T-cell (primary cell): ENCODE measurements around the gene METTL3. TPM values are rescaled to one million over a fixed set of nuclear protein-coding genes. Genes with fewer than 3 reads are reported as not detected.

Experiments
- ATAC-seq, 4 experiments: fragments of 200-7000 bp in 3 of 4; fragments of 150-1000 bp in 1 of 4; cut with Tn5 transposase; replicated peaks in 1 of 4; 1 replicate in 3 of 4; 2 replicates in 1 of 4; pipeline ENCODE4 v1.10.0; 2021; ENCODE audit warnings: moderate library complexity in 3 of 4, mild to moderate bottlenecking in 2 of 4, moderate number of reproducible peaks in 1 of 4
- CTCF ChIA-PET, 2 donors: fragments of 300-600 bp; sonication (Branson Sonifier 250); formaldehyde crosslinking; loops; one replicate each; lab custom pipeline; 2022; ENCODE audit warnings: antibody characterized with exemption in 2 of 2; lab: Charles Lee
- POLR2A ChIA-PET, 2 donors: fragments of 300-600 bp; sonication (Branson Sonifier 250); formaldehyde crosslinking; loops; one replicate each; lab custom pipeline; 2022; ENCODE audit warnings: antibody characterized with exemption in 2 of 2; lab: Charles Lee
- DNase-seq, 35 experiments: peaks; one replicate each; pipeline versions ENCODE4 v3.0.0 to v3.0.0-alpha.2; 2013 to 2023
- H3K27ac ChIP-seq: one replicate; pipeline ENCODE4 v1.5.1; 2013; ENCODE audit warnings: low read length
- H3K27me3 ChIP-seq, 2 experiments: replicated peaks in 1 of 2; 1 replicate in 1 of 2; 2 replicates in 1 of 2; pipeline versions ENCODE4 v1.6.1 to v1.7.0; 2013; ENCODE audit warnings: low read length in 1 of 2, mixed read lengths in 1 of 2; ENCODE audit not compliant: control insufficient read depth in 2 of 2, insufficient read depth in 2 of 2; ENCODE audit errors: extremely low read depth in 1 of 2
- H3K36me3 ChIP-seq, 2 donors: 1 replicate in 1 of 2; 2 replicates in 1 of 2; pipeline versions ENCODE4 v1.6.1 to v1.7.0; 2013; ENCODE audit warnings: low read length in 1 of 2; ENCODE audit not compliant: control insufficient read depth in 2 of 2, insufficient read depth in 1 of 2; ENCODE audit errors: extremely low read depth in 1 of 2
- H3K4me1 ChIP-seq, 2 experiments: 1 replicate in 1 of 2; 2 replicates in 1 of 2; pipeline versions ENCODE4 v1.6.1 to v1.7.0; 2013; ENCODE audit warnings: low read length in 2 of 2, mixed read lengths in 1 of 2; ENCODE audit not compliant: insufficient read depth in 2 of 2, control insufficient read depth in 1 of 2; ENCODE audit errors: extremely low read depth in 1 of 2
- H3K4me3 ChIP-seq, 2 donors: 1 replicate in 1 of 2; 2 replicates in 1 of 2; pipeline versions ENCODE4 v1.5.1 to v1.7.0; 2013; ENCODE audit warnings: mild to moderate bottlenecking in 2 of 2, low read length in 1 of 2, moderate library complexity in 1 of 2; ENCODE audit not compliant: control insufficient read depth in 1 of 2; ENCODE audit errors: extremely low read depth in 1 of 2
- H3K9me3 ChIP-seq: 2 replicates; pipeline ENCODE4 v1.7.0; 2013
- H3K27ac Mint-ChIP-seq, 2 donors: one replicate each; pipeline ENCODE4 v1.8.0; 2020 to 2021; ENCODE audit warnings: mild to moderate bottlenecking in 2 of 2, mixed read lengths in 2 of 2
- H3K27me3 Mint-ChIP-seq, 2 donors: one replicate each; pipeline ENCODE4 v1.8.0; 2021 to 2022; ENCODE audit warnings: mixed read lengths in 2 of 2
- H3K36me3 Mint-ChIP-seq: one replicate; pipeline ENCODE4 v1.8.0; 2021; ENCODE audit warnings: mixed read lengths
- H3K4me1 Mint-ChIP-seq, 3 donors: one replicate each; pipeline ENCODE4 v1.8.0; 2020 to 2022; ENCODE audit warnings: mixed read lengths in 3 of 3, mild to moderate bottlenecking in 1 of 3
- H3K4me3 Mint-ChIP-seq, 3 donors: one replicate each; pipeline ENCODE4 v1.8.0; 2020 to 2022; ENCODE audit warnings: mild to moderate bottlenecking in 3 of 3, mixed read lengths in 3 of 3, moderate library complexity in 3 of 3
- H3K9me3 Mint-ChIP-seq, 3 donors: one replicate each; pipeline ENCODE4 v1.8.0; 2020 to 2022; ENCODE audit warnings: mixed read lengths in 3 of 3
- WGBS: methylation state at CpG from one replicate; pipeline ENCODE4 v1.1.5; 2013; ENCODE audit warnings: missing lambda C conversion rate; ENCODE audit not compliant: insufficient coverage; 5-methylcytosine and 5-hydroxymethylcytosine counted together
- total RNA-seq, 35 experiments: library from RNA in 6 of 35; stranded (reverse) in 6 of 35; fragments of 120-200 nt in 1 of 35; gene quantifications; one replicate each; pipeline versions ENCODE4 v1.2.1 to v1.2.4 and lab custom pipeline; 2013 to 2026

The METTL3 gene
- total RNA-seq, result 10 to 100 TPM; 48.0 to 94.6 (median 91.6) TPM
- 69.6 TPM for total RNA-seq (2013)
- total RNA-seq (lab: John Stamatoyannopoulos, UW), result 24.4 to 147 (median 67.3) reads per million in 29 experiments

DNA sequence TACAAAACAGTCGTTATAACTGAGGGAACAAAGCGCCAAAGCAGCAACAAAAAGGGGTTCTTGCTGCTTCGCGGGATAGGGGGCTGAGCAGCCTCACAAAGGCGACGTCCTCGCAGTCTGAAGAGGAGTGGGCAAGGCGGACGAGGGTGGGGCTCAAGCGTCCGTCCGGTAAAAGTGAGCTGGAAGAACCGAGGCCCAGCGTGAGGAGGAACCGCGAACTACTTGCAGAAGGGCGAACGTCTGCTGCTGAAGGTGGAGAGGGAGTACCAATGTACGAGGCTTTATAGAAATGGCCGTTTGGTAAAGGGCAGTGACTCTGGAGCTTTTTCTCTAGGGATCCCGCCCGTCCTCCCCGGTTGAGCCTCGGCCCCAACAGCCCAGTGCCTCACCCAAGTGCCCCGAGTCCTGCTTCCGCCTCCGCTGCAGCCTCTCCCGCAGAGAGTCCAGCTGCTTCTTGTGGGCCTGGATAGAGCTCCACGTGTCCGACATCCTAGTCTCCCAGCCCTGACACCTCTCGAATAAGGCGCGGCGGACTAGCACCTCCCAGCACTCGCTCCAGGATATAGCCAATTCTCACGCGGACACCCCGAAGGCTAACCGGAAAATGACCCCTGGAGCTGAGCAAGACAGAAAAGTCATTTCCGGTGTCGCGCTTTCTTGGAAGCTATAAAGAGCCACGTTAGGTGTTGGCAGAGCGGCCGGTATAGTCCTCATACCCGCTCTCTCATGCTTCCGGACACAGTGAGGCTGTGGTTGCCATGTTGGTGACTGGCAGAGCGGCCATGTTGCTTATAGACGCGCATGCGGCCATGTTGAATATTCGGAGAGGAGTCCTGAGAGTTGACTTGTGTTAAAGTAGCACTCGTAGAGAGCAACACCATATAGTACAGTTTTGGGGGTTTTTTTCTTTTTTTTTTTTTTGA is at the start of gene METTL3:
METTL3 (minus strand) TSS at position 606 of the 923 bp plus-strand sequence; CDS start at position 489, 117 bp downstream.
- peaks cover 40 to 45% (median 41%) of the 10 kb centered on the region in 3 donors for H3K4me1 Mint-ChIP-seq
- Histone ChIP-seq H3K36me3 (peaks cover 0 to 10% of the 10 kb centered on the region in 2 donors), H3K4me1 (peaks cover 14 to 25% of the 10 kb centered on the region in 2 experiments), H3K27me3 (peaks cover 0 to 2% of the 10 kb centered on the region in 2 experiments), H3K9me3 (no peaks in the 10 kb centered on the region), H3K4me3 (peak within 1 kb of the TSS; percentile 78 to 89), H3K27ac (peak within 1 kb of the TSS; percentile 85)
- no peaks in the 10 kb centered on the region for H3K9me3 Mint-ChIP-seq
- H3K27ac Mint-ChIP-seq, result peak within 1 kb of the TSS; percentile 96 to 98
- H3K36me3 Mint-ChIP-seq, result peaks cover 8% of the 10 kb centered on the region
- no peaks in the 10 kb centered on the region for H3K27me3 Mint-ChIP-seq
- H3K4me3 Mint-ChIP-seq, result peak within 1 kb of the TSS; percentile 98 to 99 (median 99)
- POLR2A ChIA-PET, result interaction anchor here (0.5 to 1.5 kb wide), 7 partner anchors 12 to 74 kb away, joined by 3 to 10 read pairs (median 5); partner anchors contain the start of genes CHD8 (in 1 of the 2) and SALL2 (in 1 of the 2)
- WGBS, result under 1% methylated on average over 47 of the region's 53 CpGs
- CTCF ChIA-PET, result interaction anchor here (0.6 to 1.7 kb wide), 15 partner anchors 10 to 81 kb away, joined by 3 to 23 read pairs (median 7); partner anchors contain the start of genes RAB2B (in 2 of the 2), TOX4 (in 2 of the 2), CHD8 (in 1 of the 2) and SALL2 (in 1 of the 2)
- ATAC-seq (peak; percentile 99 to 100 (median 100)), DNase-seq (peak; percentile 84 to 98 (median 95))

DNA sequence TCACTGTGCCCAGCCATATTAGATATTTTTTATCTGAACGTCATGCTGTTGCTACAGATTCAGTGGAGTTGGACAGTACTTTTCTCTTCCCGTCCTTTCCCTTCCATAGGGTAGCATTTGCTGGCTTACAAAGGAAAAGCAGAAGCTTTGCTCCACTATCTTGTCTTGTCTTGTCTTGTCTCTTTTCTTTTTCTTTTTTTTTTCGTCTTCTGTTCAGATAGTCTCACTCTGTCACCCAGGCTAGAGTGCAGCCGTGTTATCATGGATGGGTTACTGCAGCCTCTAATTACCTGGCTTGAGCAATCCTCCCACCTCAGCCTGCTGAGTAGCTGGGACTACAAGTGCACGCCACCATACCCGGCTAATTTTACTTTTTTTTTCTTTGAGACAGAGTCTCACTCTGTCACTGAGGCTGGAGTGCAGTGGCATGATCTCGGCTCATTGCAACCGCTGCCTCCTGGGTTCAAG is 47.6 kb upstream of the METTL3 start:
- POLR2A ChIA-PET, result interaction anchor here in 1 of 2 donors (0.6 to 1.2 kb wide), 2 partner anchors 52 to 81 kb away, joined by 3 to 4 read pairs; no protein-coding TSS in a partner anchor
- Histone ChIP-seq H3K27me3 (no peaks in the 10 kb centered on the region), H3K27ac (no peak overlapping the region), H3K36me3 (no peaks in the 10 kb centered on the region), H3K4me3 (no peak overlapping the region), H3K4me1 (peaks cover 0 to 4% of the 10 kb centered on the region in 2 experiments), H3K9me3 (no peaks in the 10 kb centered on the region)
- no peaks in the 10 kb centered on the region for H3K27me3 Mint-ChIP-seq
- H3K4me3 Mint-ChIP-seq, result no peak overlapping the region
- DNase-seq (no peak), ATAC-seq (no peak)
- H3K36me3 Mint-ChIP-seq, result no peaks in the 10 kb centered on the region
- CTCF ChIA-PET, result interaction anchor here (0.6 to 1.8 kb wide), 3 partner anchors 60 to 102 kb away, joined by 4 to 14 read pairs (median 6); no protein-coding TSS in a partner anchor
- H3K9me3 Mint-ChIP-seq, result no peaks in the 10 kb centered on the region
- WGBS, result 94% methylated on average over 4 of the region's 8 CpGs
- H3K4me1 Mint-ChIP-seq, result peaks cover 6 to 7% (median 6%) of the 10 kb centered on the region in 3 donors
- no peak overlapping the region for H3K27ac Mint-ChIP-seq

DNA sequence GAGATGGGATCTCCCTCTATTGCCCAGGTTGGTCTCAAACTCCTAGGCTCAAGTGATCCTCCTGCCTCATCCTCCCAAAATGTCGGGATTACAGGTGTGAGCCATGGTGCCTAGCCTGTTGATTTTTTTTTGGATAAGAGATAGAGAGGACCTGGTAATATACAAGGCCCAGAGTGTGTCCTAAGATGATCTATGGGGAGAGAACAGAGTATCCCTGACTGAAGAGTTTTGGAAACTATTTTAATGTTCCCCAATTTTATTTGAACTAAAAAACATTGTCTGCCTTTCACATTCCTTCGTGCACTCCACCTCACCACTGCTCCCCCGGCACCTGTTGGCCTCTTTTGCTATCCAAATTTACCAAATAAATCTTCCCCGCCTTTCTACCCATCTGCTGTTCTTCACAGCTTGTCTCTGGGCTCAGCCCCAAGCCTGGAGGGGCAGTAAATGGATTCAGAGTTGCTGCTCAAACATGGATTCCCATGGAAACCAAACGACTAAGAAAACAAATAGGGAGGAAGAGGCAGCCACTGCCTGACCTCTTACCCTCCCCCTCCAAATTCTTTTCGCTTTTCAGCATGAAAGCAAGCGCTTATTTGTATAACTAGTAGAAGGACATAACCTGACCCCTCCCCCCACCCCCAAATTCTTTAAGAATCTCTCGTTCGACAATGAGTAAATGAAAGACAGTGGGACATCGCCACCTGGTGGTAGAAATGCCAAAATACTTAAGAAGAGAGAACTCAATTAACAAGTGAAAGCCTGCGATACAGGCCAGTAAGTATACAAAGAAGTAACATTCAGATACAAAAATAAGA is 46.2 kb upstream of the METTL3 start:
- Histone ChIP-seq H3K4me3 (peak overlapping the region in 1 of 2 donors; percentile 23), H3K27ac (no peak overlapping the region), H3K36me3 (no peaks in the 10 kb centered on the region), H3K4me1 (peaks cover 0 to 4% of the 10 kb centered on the region in 2 experiments), H3K9me3 (no peaks in the 10 kb centered on the region), H3K27me3 (no peaks in the 10 kb centered on the region)
- H3K27me3 Mint-ChIP-seq, result no peaks in the 10 kb centered on the region
- H3K36me3 Mint-ChIP-seq, result no peaks in the 10 kb centered on the region
- POLR2A ChIA-PET, result no interaction called here
- ATAC-seq (peak; percentile 64 to 74 (median 68)), DNase-seq (peak; percentile 37 to 92 (median 66))
- WGBS, result 92% methylated on average over 2 of the region's 11 CpGs
- H3K4me1 Mint-ChIP-seq, result peaks cover 6 to 7% (median 6%) of the 10 kb centered on the region in 3 donors
- no peaks in the 10 kb centered on the region for H3K9me3 Mint-ChIP-seq
- H3K4me3 Mint-ChIP-seq, result peak overlapping the region; percentile 10 to 58 (median 26)
- CTCF ChIA-PET, result interaction anchor here (0.6 to 2.2 kb wide), 7 partner anchors 44 to 334 kb away, joined by 3 to 50 read pairs (median 7); partner anchors contain the start of gene CHD8 (in 1 of the 2)
- H3K27ac Mint-ChIP-seq, result peak overlapping the region; percentile 4 to 44

GRCh38 chr14:21556378-21557083 is 45.4 kb upstream of the METTL3 start:
- DNase-seq (no peak), ATAC-seq (no peak)
- Mint-ChIP-seq H3K27me3 (no peaks in the 10 kb centered on the region), H3K4me1 (peaks cover 6 to 7% (median 6%) of the 10 kb centered on the region in 3 donors), H3K36me3 (no peaks in the 10 kb centered on the region), H3K4me3 (no peak overlapping the region), H3K27ac (no peak overlapping the region), H3K9me3 (no peaks in the 10 kb centered on the region)
- Histone ChIP-seq H3K27me3 (peaks cover 0 to 6% of the 10 kb centered on the region in 2 experiments), H3K4me1 (peaks cover 0 to 4% of the 10 kb centered on the region in 2 experiments), H3K27ac (no peak overlapping the region), H3K4me3 (no peak overlapping the region), H3K36me3 (no peaks in the 10 kb centered on the region), H3K9me3 (no peaks in the 10 kb centered on the region)
- 88% methylated on average over 2 of the region's 5 CpGs for WGBS
- ChIA-PET POLR2A (interaction anchor here (0.6 to 0.7 kb wide), 4 partner anchors 53 to 289 kb away, joined by 3 to 9 read pairs (median 4); no protein-coding TSS in a partner anchor), CTCF (interaction anchor here (0.6 to 2.2 kb wide), 10 partner anchors 26 to 333 kb away, joined by 3 to 50 read pairs (median 8); partner anchors contain the start of genes CHD8 (in 1 of the 2) and METTL3 (in 1 of the 2))

DNA sequence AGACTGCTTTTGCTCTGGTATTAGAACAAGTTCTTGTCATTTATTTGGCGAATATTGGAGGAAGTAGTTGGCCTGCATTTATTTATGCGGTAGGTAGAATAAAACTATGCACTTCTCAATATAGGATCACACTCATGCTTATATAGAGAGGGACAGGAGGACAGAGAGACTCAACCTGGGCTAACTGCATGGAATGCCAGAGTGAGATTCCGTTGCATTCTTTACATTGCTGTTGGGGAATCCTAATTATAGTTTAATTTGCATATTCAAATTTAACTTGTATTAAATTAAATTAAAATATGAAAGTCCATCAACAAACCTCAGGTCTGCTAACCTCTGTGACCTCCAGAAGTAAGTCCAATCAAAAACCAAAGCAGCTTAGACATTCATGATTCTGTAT is 42.1 kb upstream of the METTL3 start:
- Histone ChIP-seq H3K4me3 (no peak overlapping the region), H3K27ac (no peak overlapping the region), H3K9me3 (no peaks in the 10 kb centered on the region), H3K4me1 (peaks cover 0 to 4% of the 10 kb centered on the region in 2 experiments), H3K36me3 (no peaks in the 10 kb centered on the region), H3K27me3 (peaks cover 0 to 8% of the 10 kb centered on the region in 2 experiments)
- peaks cover 6 to 7% (median 6%) of the 10 kb centered on the region in 3 donors for H3K4me1 Mint-ChIP-seq
- no peaks in the 10 kb centered on the region for H3K9me3 Mint-ChIP-seq
- ATAC-seq (no peak), DNase-seq (no peak)
- H3K4me3 Mint-ChIP-seq, result no peak overlapping the region
- CTCF ChIA-PET, result interaction anchor here in 1 of 2 donors (0.6 to 1.7 kb wide), 2 partner anchors 55 to 537 kb away, joined by 3 to 18 read pairs; no protein-coding TSS in a partner anchor
- WGBS, result 80% methylated on average over 1 of the region's 3 CpGs
- no peaks in the 10 kb centered on the region for H3K27me3 Mint-ChIP-seq
- no peak overlapping the region for H3K27ac Mint-ChIP-seq
- H3K36me3 Mint-ChIP-seq, result no peaks in the 10 kb centered on the region
- POLR2A ChIA-PET, result no interaction called here
